Heart right ventricle (tissue), 16 donors: ENCODE data around the gene PFN3. TPM values are rescaled to one million over a fixed set of nuclear protein-coding genes. Genes with fewer than 3 reads are reported as not detected.
A peak's percentile ranks its signal among the peaks of the same experiment; 100 is the strongest.

Experiments
- ATAC-seq, 8 donors: fragments of 200-7000 bp; cut with Tn5 transposase; one replicate each; pipeline ENCODE4 v1.9.1; 2020; ENCODE audit warnings: mild to moderate bottlenecking in 8 of 8, moderate library complexity in 8 of 8, moderate number of reproducible peaks in 1 of 8
- DNase-seq, 2 donors: peaks; one replicate each; pipeline ENCODE4 v3.0.0-alpha.2; 2020
- H3K27ac ChIP-seq, 10 donors: fragments of 200-600 bp; sonication (generic) in 2 of 10; one replicate each; pipeline versions ENCODE4 v1.5.0 to v1.8.0; 2020 to 2022; ENCODE audit warnings: mild to moderate bottlenecking in 3 of 10
- H3K27me3 ChIP-seq, 7 donors: fragments of 200-600 bp; one replicate each; pipeline ENCODE4 v1.8.0; 2021 to 2022; ENCODE audit warnings: mild to moderate bottlenecking in 2 of 7
- H3K36me3 ChIP-seq, 9 donors: fragments of 200-600 bp; sonication (generic) in 1 of 9; one replicate each; pipeline versions ENCODE4 v1.5.0 to v1.8.0; 2020 to 2022; ENCODE audit warnings: mild to moderate bottlenecking in 2 of 9
- H3K4me1 ChIP-seq, 9 donors: fragments of 200-600 bp; sonication (generic) in 1 of 9; one replicate each; pipeline versions ENCODE4 v1.5.0 to v1.8.0; 2020 to 2022; ENCODE audit warnings: mild to moderate bottlenecking in 4 of 9
- H3K4me3 ChIP-seq, 10 donors: fragments of 200-600 bp; sonication (generic) in 2 of 10; one replicate each; pipeline versions ENCODE4 v1.5.0 to v1.8.0; 2020 to 2022; ENCODE audit warnings: mild to moderate bottlenecking in 7 of 10, moderate library complexity in 2 of 10
- H3K9me3 ChIP-seq, 11 donors: fragments of 200-600 bp in 10 of 11; sonication (generic) in 2 of 11; one replicate each; pipeline versions ENCODE4 v1.5.0 to v1.8.0; 2013 to 2022; ENCODE audit warnings: mild to moderate bottlenecking in 2 of 11, control low read depth in 1 of 11, moderate library complexity in 1 of 11
- WGBS, 2 donors: extraction: QIAGEN DNeasy Blood & Tissue Kit; methylation state at CpG; one replicate each; pipeline ENCODE4 v1.1.7; 2013; ENCODE audit warnings: inconsistent platforms in 1 of 2; 5-methylcytosine and 5-hydroxymethylcytosine counted together
- intact Hi-C, 10 donors: fragments of 100-400 bp; cut with DNase I; formaldehyde crosslinking; loops; one replicate each; pipeline versions ENCODE4 v1.11.1 to v1.14.2; 2022
- polyA plus RNA-seq, 2 donors: library from polyadenylated mRNA; stranded (reverse); fragments of 200-250 nt; gene quantifications; one replicate each; pipeline ENCODE4 v1.2.3, GENCODE V29; 2013
- total RNA-seq, 10 donors: library from RNA; stranded (reverse); fragmentation: NEBNext Ultra II Directional in 3 of 10; extraction: Animal tissue kit (Norgen Biotek cat#: 25700) in 3 of 10; gene quantifications; one replicate each; pipeline versions ENCODE4 v1.2.1 to v1.2.4, GENCODE V29; 2021 to 2023
- TF ChIP-seq, protein P1 (sequence below), 9 donors: fragments of 200-600 bp; sonication (generic) in 2 of 9; IDR thresholded peaks; one replicate each; pipeline versions ENCODE4 v1.5.0 to v1.8.0; 2021 to 2022; ENCODE audit warnings: antibody characterized with exemption in 9 of 9, mild to moderate bottlenecking in 5 of 9, moderate library complexity in 1 of 9
- donor health status: Arrhythmogenic right ventricular cardiomyopathy.
- donor health status: ischemic (EF 13 %, LVEDD 7.1; RV severe dilation, severe dysfunction).
- donor health status: healthy with polysubstance abuse.
- donor health status: DM: no; HTN: yes; CAD: no.
- donor health status: DM: no; HTN: no; CAD: no.
- donor health status: ischemic (EF 25% LVEDD 6.9; RV normal size, moderate dysfunction).
- donor health status: ischemic (EF 25% LVEDD 5.7; RV mildly dilated, moderate dysfunction).
- donor health status: healthy.
- donor health status: DM: yes; HTN: yes; CAD: no.
- donor health status: Ischemic cardiomyopathy.
- donor health status: ischemic (EF 35%, LVEDD 5.7; RV mildly dilated, moderate dysfunction).
- donor health status: nonischemic (EF 11% LVEDD 7.7; RV severe dilation, severe dysfunction).
- donor health status: DM: yes; HTN: yes; CAD: no.
- donor health status: PGD.
- donor health status: ischemic (EF 29% LVEDD 5.4; RV normal size, mild dysfunction).
- donor health status: nonischemic (EF 23%, LVEDD 6.1; RV moderate dilation, normal function).

Gene PFN3
- total and polyA plus RNA-seq, 12 donors: not detected

DNA sequence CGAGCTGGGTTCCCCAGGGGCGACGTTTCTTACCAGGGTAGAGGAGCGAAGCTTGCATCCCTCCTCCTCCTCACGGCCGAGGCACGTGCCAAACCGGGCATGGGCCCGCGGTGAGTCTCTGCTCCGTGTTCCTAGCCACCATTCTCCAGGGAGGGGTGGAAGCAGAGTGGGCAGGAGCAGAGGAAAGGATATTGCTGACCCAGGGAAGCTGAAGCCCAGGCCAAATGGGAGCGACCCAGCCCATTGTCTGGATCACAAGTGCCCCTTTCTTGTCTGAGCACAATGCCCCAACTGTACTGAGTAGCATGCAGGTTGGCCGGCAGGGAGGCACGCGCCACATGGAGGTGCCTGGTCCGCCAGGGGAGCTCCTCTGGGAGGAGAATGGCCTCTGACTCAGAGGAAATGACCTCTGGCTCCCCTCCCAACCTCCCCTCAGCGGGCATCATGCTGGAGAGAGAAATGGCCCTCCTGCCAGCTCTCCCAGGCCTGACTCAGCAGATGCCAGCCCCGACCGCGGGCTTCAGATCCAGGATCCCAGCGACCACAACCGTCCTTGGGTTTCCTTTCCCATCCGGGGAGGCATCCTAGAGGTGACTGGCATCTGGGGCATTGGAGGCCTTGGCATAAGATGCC is 47.3 kb upstream of the PFN3 start:
- intact Hi-C loops: loop anchor here in 1 of 10 donors (2.0 kb wide), 1 partner anchor 15 kb away; no protein-coding TSS in a partner anchor
- TF ChIP-seq, protein P1, sequence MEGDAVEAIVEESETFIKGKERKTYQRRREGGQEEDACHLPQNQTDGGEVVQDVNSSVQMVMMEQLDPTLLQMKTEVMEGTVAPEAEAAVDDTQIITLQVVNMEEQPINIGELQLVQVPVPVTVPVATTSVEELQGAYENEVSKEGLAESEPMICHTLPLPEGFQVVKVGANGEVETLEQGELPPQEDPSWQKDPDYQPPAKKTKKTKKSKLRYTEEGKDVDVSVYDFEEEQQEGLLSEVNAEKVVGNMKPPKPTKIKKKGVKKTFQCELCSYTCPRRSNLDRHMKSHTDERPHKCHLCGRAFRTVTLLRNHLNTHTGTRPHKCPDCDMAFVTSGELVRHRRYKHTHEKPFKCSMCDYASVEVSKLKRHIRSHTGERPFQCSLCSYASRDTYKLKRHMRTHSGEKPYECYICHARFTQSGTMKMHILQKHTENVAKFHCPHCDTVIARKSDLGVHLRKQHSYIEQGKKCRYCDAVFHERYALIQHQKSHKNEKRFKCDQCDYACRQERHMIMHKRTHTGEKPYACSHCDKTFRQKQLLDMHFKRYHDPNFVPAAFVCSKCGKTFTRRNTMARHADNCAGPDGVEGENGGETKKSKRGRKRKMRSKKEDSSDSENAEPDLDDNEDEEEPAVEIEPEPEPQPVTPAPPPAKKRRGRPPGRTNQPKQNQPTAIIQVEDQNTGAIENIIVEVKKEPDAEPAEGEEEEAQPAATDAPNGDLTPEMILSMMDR (IDR thresholded peaks at IDR 0.05): peak in 1 of 9 donors; percentile 13
- WGBS, 2 donors: 10% methylated on average over 23 of the region's 23 CpGs
- peak overlapping the region in 2 of 10 donors; percentile 4 to 25 for H3K27ac ChIP-seq
- peak; percentile 60 to 66 for DNase-seq
- H3K4me3 ChIP-seq: peak overlapping the region in 7 of 10 donors; percentile 58 to 73 (median 62)
- peaks cover 0 to 50% (median 2%) of the 10 kb centered on the region in 7 donors for H3K27me3 ChIP-seq
- peaks cover 13 to 36% (median 28%) of the 10 kb centered on the region in 9 donors for H3K4me1 ChIP-seq
- ATAC-seq: peak; percentile 20 to 82 (median 64)
- no peaks in the 10 kb centered on the region for H3K9me3 ChIP-seq
- H3K36me3 ChIP-seq: peaks cover 0 to 5% (median 0%) of the 10 kb centered on the region in 9 donors

DNA sequence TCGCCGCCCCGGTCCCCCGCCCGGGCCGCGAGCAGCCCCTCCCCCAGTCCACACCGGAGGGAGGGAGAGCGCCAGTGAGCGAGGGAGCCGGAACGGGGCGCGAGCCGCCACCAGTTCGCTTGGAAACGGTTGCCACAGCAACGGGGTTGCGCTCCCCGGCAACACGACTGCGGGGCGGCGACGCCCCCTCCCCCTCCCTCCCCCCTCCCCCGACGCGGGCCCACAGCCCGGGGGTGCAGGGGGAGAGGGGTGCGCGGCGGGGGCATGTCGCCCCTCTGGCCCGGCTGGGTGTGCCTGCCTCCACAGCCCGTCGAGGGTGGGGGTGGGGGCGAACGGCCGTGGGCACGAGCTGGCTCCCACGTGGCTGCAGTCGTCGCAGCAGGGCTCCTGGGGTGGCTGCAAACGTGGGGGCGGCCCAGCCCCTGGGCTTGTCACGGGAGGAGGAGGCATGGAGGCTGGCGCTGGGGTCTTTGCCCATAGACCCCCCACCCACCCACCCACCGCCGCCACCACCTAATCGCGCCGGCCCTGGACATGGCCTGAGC is 46.7 kb upstream of the PFN3 start:
- TF ChIP-seq, protein P1 (IDR thresholded peaks at IDR 0.05): no peak
- intact Hi-C loops: loop anchor here in 1 of 10 donors (2.0 kb wide), 1 partner anchor 14 kb away; no protein-coding TSS in a partner anchor
- peaks cover 0 to 11% (median 0%) of the 10 kb centered on the region in 9 donors for H3K36me3 ChIP-seq
- DNase-seq: no peak
- H3K27me3 ChIP-seq: peaks cover 0 to 47% (median 2%) of the 10 kb centered on the region in 7 donors
- peak overlapping the region; percentile 50 to 74 (median 61) for H3K4me3 ChIP-seq
- H3K27ac ChIP-seq: peak overlapping the region in 4 of 10 donors; percentile 25 to 68 (median 54)
- peaks cover 13 to 36% (median 25%) of the 10 kb centered on the region in 9 donors for H3K4me1 ChIP-seq
- no peaks in the 10 kb centered on the region for H3K9me3 ChIP-seq
- 0 to 1% methylated on average over 34 to 48 of the region's 52 CpGs for WGBS, 2 donors
- ATAC-seq: peak in 5 of 8 donors; percentile 4 to 23 (median 7)

DNA sequence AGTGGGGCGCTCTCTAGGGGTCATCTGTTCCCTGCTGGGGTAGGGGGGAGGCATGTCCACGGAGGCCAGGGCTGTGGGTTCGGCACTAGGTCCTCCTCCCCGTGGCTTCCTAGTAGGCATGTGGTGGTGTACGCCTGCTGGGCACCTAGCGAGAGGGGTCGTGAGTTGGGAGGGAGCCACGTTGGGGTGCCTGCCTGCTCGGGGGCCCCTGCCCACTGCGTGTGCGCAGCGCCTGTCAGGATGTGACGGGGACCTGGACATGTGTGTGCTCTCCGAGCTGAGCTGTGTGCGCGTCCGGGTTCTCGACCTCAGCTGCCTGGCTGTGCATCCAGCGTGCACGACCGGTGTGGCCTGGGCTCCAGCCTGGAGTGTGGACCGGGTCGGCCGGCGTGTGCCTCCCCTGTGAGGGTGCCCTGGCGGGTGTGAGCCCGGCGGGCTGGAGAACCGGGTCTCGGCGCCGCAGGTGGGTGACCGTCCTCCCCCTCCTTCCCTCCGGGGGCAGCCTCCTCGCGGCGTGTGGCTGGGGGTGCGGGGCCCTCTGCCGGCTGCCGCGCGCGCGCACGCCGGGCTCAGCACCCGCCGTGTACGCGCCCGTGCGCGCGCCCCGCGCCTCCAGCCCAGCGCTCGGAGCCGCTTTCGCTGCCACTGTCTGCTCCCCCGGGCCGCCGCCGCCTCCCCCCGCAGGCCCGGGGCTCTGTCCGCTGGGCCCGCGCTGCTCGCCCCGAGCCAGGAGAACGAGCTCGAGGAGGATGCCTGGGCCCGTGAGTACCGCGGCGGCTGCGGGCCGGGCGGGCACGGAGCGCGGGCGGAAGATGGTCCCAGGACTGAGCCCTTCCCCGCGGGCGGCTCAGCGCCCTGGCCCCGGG is 46.0 kb upstream of the PFN3 start, which contains the start of gene PRR7:
PRR7 (plus strand) TSS at position 615 of the 866 bp plus-strand sequence. CDS start 8,254 bp downstream, outside the sequence.
- TF ChIP-seq, protein P1 (IDR thresholded peaks at IDR 0.05): peak in 1 of 9 donors; percentile 13
- 1% methylated on average over 71 to 89 of the region's 89 CpGs for WGBS, 2 donors
- Histone ChIP-seq H3K36me3 (peaks cover 0 to 18% (median 0%) of the 10 kb centered on the region in 9 donors), H3K27ac (peak within 1 kb of the TSS in 5 of 10 donors; percentile 4 to 68 (median 51)), H3K9me3 (no peaks in the 10 kb centered on the region), H3K4me1 (peaks cover 13 to 36% (median 25%) of the 10 kb centered on the region in 9 donors), H3K4me3 (peak within 1 kb of the TSS; percentile 50 to 74 (median 61)), H3K27me3 (peaks cover 0 to 47% (median 2%) of the 10 kb centered on the region in 7 donors)
- ATAC-seq: peak; percentile 46 to 76 (median 64)
- intact Hi-C loops: loop anchor here in 1 of 10 donors (2.0 kb wide), 1 partner anchor 14 kb away; no protein-coding TSS in a partner anchor
- peak; percentile 31 to 64 for DNase-seq

DNA sequence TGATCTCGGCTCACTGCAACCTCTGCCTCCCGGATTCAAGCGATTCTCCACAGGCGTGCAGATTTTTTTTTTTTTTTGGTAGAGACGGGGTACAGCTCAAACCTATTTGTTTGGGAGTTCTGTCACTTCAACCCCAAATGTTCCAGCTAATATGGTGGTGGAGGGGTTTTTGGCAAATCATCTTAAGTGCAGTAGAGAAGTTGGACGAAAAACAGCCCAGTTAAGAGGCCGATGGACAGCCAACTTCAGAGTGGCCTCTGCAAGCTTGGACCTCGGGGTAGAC is 45.4 kb upstream of the PFN3 start:
- WGBS, 2 donors: 4 to 11% methylated on average over 8 of the region's 8 CpGs
- peaks cover 13 to 36% (median 25%) of the 10 kb centered on the region in 9 donors for H3K4me1 ChIP-seq
- no peaks in the 10 kb centered on the region for H3K9me3 ChIP-seq
- intact Hi-C loops: loop anchor here in 1 of 10 donors (2.0 kb wide), 1 partner anchor 13 kb away; no protein-coding TSS in a partner anchor
- H3K27ac ChIP-seq: peak overlapping the region in 1 of 10 donors; percentile 68
- ATAC-seq (no peak), DNase-seq (no peak)
- H3K36me3 ChIP-seq: peaks cover 0 to 24% (median 0%) of the 10 kb centered on the region in 9 donors
- TF ChIP-seq, protein P1 (IDR thresholded peaks at IDR 0.05): no peak
- peaks cover 0 to 44% (median 2%) of the 10 kb centered on the region in 7 donors for H3K27me3 ChIP-seq
- H3K4me3 ChIP-seq: peak overlapping the region in 6 of 10 donors; percentile 58 to 73 (median 62)
